ENCODE results near the gene SPCS1.

The SPCS1 gene

GRCh38 chr3:52705688-52706686 is at the start of gene SPCS1, which contains the start of gene GLT8D1 (continued):
- TF ChIP-seq SP7 (tag by site-specific recombination; IDR thresholded peaks at IDR 0.05): peak; percentile 66
- TF ChIP-seq ZNF341 (tag by site-specific recombination; IDR thresholded peaks at IDR 0.05; ENCODE audit: low read depth): peak; percentile 79
- peak; percentile 21; the same call in 1 of the 2 replicates for TF ChIP-seq ZNF394 (tag by site-specific recombination; IDR thresholded peaks at IDR 0.05; ENCODE audit: borderline replicate concordance)
- TF ChIP-seq ZNF335 (tag by site-specific recombination; conservative IDR thresholded peaks at IDR 0.05): peak; percentile 93
- TF ChIP-seq ZNF518A (tag by site-specific recombination; conservative IDR thresholded peaks at IDR 0.05; ENCODE audit: low read depth): peak; percentile 76
- peak; percentile 78 for TF ChIP-seq ZBTB17 (tag by site-specific recombination; IDR thresholded peaks at IDR 0.05)
- peak; percentile 21; the same call in 1 of the 2 replicates for TF ChIP-seq ZIC2 (tag by site-specific recombination; IDR thresholded peaks at IDR 0.05)
- TF ChIP-seq, protein P1, sequence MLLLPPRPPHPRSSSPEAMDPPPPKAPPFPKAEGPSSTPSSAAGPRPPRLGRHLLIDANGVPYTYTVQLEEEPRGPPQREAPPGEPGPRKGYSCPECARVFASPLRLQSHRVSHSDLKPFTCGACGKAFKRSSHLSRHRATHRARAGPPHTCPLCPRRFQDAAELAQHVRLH (tag by site-specific recombination; IDR thresholded peaks at IDR 0.05): 0 out of 2 replicates have a peak, but pooled peaks have one; percentile 9
- peak; percentile 58; the same call in 1 of the 2 replicates for TF ChIP-seq ZSCAN30 (tag by site-specific recombination; IDR thresholded peaks at IDR 0.05)
- 0 out of 2 replicates have a peak, but pooled peaks have one; percentile 7 for TF ChIP-seq ZNF121 (tag by site-specific recombination; IDR thresholded peaks at IDR 0.05)
- TF ChIP-seq, protein P2, sequence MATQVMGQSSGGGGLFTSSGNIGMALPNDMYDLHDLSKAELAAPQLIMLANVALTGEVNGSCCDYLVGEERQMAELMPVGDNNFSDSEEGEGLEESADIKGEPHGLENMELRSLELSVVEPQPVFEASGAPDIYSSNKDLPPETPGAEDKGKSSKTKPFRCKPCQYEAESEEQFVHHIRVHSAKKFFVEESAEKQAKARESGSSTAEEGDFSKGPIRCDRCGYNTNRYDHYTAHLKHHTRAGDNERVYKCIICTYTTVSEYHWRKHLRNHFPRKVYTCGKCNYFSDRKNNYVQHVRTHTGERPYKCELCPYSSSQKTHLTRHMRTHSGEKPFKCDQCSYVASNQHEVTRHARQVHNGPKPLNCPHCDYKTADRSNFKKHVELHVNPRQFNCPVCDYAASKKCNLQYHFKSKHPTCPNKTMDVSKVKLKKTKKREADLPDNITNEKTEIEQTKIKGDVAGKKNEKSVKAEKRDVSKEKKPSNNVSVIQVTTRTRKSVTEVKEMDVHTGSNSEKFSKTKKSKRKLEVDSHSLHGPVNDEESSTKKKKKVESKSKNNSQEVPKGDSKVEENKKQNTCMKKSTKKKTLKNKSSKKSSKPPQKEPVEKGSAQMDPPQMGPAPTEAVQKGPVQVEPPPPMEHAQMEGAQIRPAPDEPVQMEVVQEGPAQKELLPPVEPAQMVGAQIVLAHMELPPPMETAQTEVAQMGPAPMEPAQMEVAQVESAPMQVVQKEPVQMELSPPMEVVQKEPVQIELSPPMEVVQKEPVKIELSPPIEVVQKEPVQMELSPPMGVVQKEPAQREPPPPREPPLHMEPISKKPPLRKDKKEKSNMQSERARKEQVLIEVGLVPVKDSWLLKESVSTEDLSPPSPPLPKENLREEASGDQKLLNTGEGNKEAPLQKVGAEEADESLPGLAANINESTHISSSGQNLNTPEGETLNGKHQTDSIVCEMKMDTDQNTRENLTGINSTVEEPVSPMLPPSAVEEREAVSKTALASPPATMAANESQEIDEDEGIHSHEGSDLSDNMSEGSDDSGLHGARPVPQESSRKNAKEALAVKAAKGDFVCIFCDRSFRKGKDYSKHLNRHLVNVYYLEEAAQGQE (tag by site-specific recombination; IDR thresholded peaks at IDR 0.05): 0 out of 2 replicates have a peak, but pooled peaks have one; percentile 24
- peak; percentile 67 for TF ChIP-seq ZNF600 (tag by site-specific recombination; IDR thresholded peaks at IDR 0.05)
- peak; percentile 48; the same call in 1 of the 2 replicates for TF ChIP-seq ZNF610 (tag by site-specific recombination; IDR thresholded peaks at IDR 0.05; ENCODE audit: borderline replicate concordance)
- TF ChIP-seq KLF9 (tag by site-specific recombination; IDR thresholded peaks at IDR 0.05; ENCODE audit: low read depth): peak; percentile 57
- TF ChIP-seq ZBTB8A (tag by site-specific recombination; IDR thresholded peaks at IDR 0.05): peak; percentile 93

DNA sequence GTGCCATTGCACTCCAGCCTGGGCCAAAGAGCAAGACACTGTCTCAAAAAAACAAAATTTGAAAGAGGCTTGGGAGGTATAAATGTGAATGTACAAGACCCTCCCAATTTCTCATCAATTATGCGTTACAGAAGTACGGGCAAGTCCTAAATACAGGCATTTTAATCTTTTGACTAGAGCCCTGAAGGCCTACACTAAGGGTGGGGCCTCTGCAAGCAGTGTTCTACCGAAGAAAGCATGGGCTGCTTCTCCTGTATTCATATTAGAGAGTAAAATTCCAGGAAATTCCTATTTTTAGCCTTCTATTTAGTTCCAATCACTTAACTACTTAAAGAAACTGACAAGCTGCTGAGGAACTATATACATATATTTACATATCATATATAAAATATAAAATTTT is 45.9 kb upstream of the SPCS1 start:
- H3K4me1 ChIP-seq (ENCODE audit: control insufficient read depth, insufficient read depth, low read length): no peaks in the 10 kb centered on the region
- no peak overlapping the region for H3K27ac ChIP-seq (ENCODE audit: extremely low read depth, low read depth, low read length)
- H3K4me3 ChIP-seq (ENCODE audit: low read depth, low read length): no peak overlapping the region
- no peaks in the 10 kb centered on the region for H3K9me3 ChIP-seq (ENCODE audit: control insufficient read depth, insufficient read depth, low read depth, low read length)
- H3K36me3 ChIP-seq (ENCODE audit: control insufficient read depth in 2 of 2, insufficient read depth in 1 of 2, low read length in 2 of 2): peaks cover 36 to 91% of the 10 kb centered on the region in 2 experiments
- ChIA-PET CTCF (no interaction called here), POLR2A (no interaction called here)
- no peak for TF ChIP-seq ZBTB11 (tag by site-specific recombination; conservative IDR thresholded peaks at IDR 0.05; ENCODE audit: low read depth)
- no peak for TF ChIP-seq ZNF239 (tag by site-specific recombination; IDR thresholded peaks at IDR 0.05)
- TF ChIP-seq ZNF792 (tag by site-specific recombination; IDR thresholded peaks at IDR 0.05): no peak
- TF ChIP-seq MYNN (tag by site-specific recombination; IDR thresholded peaks at IDR 0.05; ENCODE audit: borderline replicate concordance): no peak
- no peak for TF ChIP-seq SCRT2 (tag by site-specific recombination; IDR thresholded peaks at IDR 0.05)
- no peak for TF ChIP-seq ZNF121 (tag by site-specific recombination; IDR thresholded peaks at IDR 0.05)
- no peak for TF ChIP-seq ZNF174 (tag by site-specific recombination; IDR thresholded peaks at IDR 0.05)
- no peak for TF ChIP-seq ZNF223 (tag by site-specific recombination; IDR thresholded peaks at IDR 0.05)
- no peak for TF ChIP-seq SETDB1 (IDR thresholded peaks at IDR 0.05; ENCODE audit: insufficient read length, low read length)

Data from HEK293 (cell line).